ENCODE data around the gene DAAM1.

- TF ChIP-seq, protein P1, sequence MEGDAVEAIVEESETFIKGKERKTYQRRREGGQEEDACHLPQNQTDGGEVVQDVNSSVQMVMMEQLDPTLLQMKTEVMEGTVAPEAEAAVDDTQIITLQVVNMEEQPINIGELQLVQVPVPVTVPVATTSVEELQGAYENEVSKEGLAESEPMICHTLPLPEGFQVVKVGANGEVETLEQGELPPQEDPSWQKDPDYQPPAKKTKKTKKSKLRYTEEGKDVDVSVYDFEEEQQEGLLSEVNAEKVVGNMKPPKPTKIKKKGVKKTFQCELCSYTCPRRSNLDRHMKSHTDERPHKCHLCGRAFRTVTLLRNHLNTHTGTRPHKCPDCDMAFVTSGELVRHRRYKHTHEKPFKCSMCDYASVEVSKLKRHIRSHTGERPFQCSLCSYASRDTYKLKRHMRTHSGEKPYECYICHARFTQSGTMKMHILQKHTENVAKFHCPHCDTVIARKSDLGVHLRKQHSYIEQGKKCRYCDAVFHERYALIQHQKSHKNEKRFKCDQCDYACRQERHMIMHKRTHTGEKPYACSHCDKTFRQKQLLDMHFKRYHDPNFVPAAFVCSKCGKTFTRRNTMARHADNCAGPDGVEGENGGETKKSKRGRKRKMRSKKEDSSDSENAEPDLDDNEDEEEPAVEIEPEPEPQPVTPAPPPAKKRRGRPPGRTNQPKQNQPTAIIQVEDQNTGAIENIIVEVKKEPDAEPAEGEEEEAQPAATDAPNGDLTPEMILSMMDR (IDR thresholded peaks at IDR 0.05), result no peak
- TF ChIP-seq POLR2AphosphoS5 (IDR thresholded peaks at IDR 0.05), result no peak
- TF ChIP-seq POLR2A (IDR thresholded peaks at IDR 0.05), result no peak
Measured at GRCh38 chr14:59166258-59166657, 22.2 kb upstream of the DAAM1 start.

Measured in upper lobe of left lung (tissue), 4 donors.